ENCODE measurements around the gene PAX5.

Gene PAX5

DNA sequence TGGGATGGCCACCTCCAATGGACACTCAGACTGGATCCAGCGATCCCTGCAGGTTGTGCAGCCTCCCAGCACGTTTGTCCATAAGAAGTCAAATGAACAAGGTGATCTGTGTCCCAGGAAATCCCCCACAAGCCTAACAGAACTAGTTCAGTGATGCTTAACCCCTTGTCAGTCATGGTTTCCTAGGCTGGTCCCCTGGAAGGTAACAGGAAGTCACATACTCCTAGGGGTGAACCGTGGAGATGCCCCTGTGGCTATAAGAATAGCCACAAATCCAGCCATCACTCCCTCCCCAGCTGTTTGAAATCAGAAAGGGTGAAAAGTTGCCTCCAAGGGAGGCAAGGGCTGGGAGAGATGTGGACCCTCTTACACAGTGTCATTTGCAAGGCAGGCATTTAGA lies 22.5 kb downstream of the PAX5 start:
- H3K4me3 ChIP-seq (ENCODE audit: low read depth, low read length) = no peak overlapping the region
- in situ Hi-C loops (cut with HindIII; ENCODE audit: low sequenced_read_pairs) = no loop called here

DNA sequence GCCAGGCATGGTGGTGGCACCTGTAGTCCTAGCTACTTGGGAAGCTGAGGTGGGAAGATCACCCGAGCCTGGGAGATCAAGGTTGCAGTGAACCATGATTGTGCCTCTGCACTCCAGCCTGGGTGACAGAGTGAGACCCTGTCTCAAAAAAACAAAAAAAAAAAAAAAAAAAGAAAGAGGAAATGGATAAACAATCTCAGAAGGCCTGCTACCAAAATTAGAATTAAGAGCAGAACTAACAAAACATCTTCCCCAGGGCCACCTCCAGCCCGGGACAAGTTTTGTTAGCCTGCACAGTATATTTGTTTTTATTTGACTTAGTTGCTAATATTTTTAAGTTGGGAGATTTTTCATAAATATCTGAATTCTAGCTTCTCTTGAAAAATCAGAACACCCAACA lies 23.1 kb downstream of the PAX5 start:
- TF ChIP-seq, protein P1, sequence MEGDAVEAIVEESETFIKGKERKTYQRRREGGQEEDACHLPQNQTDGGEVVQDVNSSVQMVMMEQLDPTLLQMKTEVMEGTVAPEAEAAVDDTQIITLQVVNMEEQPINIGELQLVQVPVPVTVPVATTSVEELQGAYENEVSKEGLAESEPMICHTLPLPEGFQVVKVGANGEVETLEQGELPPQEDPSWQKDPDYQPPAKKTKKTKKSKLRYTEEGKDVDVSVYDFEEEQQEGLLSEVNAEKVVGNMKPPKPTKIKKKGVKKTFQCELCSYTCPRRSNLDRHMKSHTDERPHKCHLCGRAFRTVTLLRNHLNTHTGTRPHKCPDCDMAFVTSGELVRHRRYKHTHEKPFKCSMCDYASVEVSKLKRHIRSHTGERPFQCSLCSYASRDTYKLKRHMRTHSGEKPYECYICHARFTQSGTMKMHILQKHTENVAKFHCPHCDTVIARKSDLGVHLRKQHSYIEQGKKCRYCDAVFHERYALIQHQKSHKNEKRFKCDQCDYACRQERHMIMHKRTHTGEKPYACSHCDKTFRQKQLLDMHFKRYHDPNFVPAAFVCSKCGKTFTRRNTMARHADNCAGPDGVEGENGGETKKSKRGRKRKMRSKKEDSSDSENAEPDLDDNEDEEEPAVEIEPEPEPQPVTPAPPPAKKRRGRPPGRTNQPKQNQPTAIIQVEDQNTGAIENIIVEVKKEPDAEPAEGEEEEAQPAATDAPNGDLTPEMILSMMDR (IDR thresholded peaks at IDR 0.05; ENCODE audit: low read depth, low read length) = no peak
- H3K4me3 ChIP-seq (ENCODE audit: low read depth, low read length) = no peak overlapping the region
- DNase-seq (ENCODE audit: low read depth, low spot score) = no peak
- in situ Hi-C loops (cut with HindIII; ENCODE audit: low sequenced_read_pairs) = no loop called here

More for the DNA sequence above, 22.5 kb downstream of the PAX5 start:
- DNase-seq (ENCODE audit: low read depth, low spot score) = no peak
- TF ChIP-seq, protein P1 (IDR thresholded peaks at IDR 0.05; ENCODE audit: low read depth, low read length) = no peak

DNA sequence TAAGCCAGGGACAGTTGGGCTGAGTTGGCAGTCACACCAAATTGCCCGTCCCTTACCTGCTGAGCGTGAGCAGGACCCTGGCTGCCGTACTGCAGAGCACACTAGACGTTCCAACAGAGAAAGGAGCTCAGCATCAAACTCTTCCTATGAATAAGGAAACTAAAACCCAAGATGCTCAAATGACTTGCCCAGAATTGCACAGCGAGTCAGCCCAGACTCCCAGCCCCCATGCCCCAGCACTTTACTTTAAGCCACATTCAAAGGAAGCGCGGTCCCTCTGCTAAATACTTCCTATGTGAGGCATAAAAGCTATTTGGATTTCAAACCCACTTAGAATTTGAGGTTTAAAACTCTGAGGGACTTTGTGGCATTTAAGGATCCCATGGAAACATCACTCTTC lies 23.9 kb downstream of the PAX5 start:
- H3K4me3 ChIP-seq (ENCODE audit: low read depth, low read length) = no peak overlapping the region
- TF ChIP-seq, protein P1 (IDR thresholded peaks at IDR 0.05; ENCODE audit: low read depth, low read length) = no peak
- in situ Hi-C loops (cut with HindIII; ENCODE audit: low sequenced_read_pairs) = no loop called here
- DNase-seq (ENCODE audit: low read depth, low spot score) = no peak

DNA sequence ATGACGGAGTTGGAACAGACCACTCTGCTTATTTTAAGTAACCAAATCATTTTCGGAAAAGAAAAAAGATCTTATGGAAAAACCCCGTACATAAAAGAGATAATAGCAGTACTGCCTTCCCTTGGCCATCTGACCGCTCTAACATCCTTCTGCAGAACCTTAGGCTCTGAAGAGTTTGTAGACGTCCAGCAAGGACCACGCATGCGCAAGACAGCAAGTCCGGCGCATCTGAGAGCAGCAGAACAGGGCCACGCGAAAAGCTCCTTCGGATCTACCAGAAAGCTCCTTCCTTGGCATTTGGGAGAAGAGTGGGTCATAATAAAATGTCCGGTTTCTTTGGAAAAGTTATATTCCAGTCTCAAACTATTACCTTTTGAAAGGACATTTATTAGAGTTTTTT lies 26.8 kb downstream of the PAX5 start:
- no peak overlapping the region for H3K4me3 ChIP-seq (ENCODE audit: low read depth, low read length)
- in situ Hi-C loops (cut with HindIII; ENCODE audit: low sequenced_read_pairs) = no loop called here
- no peak for DNase-seq (ENCODE audit: low read depth, low spot score)
- TF ChIP-seq, protein P1 (IDR thresholded peaks at IDR 0.05; ENCODE audit: low read depth, low read length) = no peak

DNA sequence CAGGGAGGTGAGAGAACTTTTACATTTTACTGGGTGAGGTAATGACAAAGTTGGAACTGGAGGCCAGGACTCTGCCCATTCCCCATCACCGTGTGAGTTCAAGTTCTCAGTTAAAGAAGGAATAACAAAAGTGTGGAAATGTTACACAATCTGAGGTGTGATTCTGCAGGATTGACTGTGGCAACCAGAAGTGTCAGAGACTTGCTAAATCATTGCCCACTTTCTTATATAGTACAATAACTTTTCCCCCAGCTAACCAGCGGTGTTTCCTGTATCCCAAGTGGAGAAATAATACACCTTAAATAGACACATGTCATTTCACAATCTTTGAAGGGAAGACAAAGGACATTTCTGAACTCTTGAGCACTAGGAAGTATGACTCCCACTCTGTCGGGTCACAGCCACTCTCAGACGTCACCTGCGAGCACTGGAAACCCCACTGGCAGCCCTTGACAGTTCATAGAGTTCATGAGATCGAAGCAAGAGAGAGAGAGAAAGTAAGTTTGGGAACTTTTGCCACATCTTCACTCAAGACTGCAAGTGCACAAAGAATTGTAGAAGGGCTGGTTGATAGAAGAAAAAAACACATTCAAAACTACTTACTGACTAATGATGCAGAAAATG lies 28.4 kb downstream of the PAX5 start:
- no peak for DNase-seq (ENCODE audit: low read depth, low spot score)
- H3K4me3 ChIP-seq (ENCODE audit: low read depth, low read length) = no peak overlapping the region
- TF ChIP-seq, protein P1 (IDR thresholded peaks at IDR 0.05; ENCODE audit: low read depth, low read length) = no peak
- in situ Hi-C loops (cut with HindIII; ENCODE audit: low sequenced_read_pairs) = no loop called here

DNA sequence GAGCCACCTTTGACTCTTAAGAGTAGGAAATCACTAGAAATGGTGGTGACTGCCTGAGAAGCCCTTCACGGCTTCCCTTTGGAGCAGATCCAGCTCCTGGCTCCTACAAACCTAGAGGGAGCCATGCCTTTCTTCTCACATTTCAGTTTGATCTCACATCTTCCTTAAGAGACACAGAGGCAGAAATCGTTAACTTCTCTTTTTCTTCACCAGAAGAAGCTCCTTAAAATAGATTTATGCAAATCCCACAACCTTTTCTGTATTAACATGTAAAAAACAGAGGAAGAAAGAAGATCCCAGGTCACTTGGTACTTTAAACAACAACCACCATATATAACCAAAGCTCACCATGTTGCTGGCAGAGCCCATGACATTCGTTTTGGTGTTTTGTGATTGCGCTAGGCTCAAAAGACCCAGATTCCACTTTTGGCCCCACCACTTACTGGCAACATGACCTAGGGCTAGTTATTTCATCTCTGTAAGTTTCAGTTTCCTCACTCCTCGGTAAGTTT lies 29.6 kb downstream of the PAX5 start:
- DNase-seq (ENCODE audit: low read depth, low spot score) = no peak
- no peak overlapping the region for H3K4me3 ChIP-seq (ENCODE audit: low read depth, low read length)
- in situ Hi-C loops (cut with HindIII; ENCODE audit: low sequenced_read_pairs) = no loop called here
- TF ChIP-seq, protein P1 (IDR thresholded peaks at IDR 0.05; ENCODE audit: low read depth, low read length) = no peak

All from astrocyte of the spinal cord (primary cell).